H1 (cell line): ENCODE data around the gene PDC. TPM values are rescaled to one million over a fixed set of nuclear protein-coding genes. Genes with fewer than 3 reads are reported as not detected.

Experiments used
- ATF3 ChIP-seq: IDR thresholded peaks from 2 replicates; pipeline ENCODE4 v1.6.1; 2011; ENCODE audit warnings: low read depth, mild to moderate bottlenecking, low read length; ENCODE audit not compliant: insufficient read depth
- CBX8 ChIP-seq: fragments of 300-800, 300-1000 bp; sonication (generic); IDR thresholded peaks from 2 replicates; pipeline ENCODE4 v1.7.1; 2016; ENCODE audit warnings: low read depth, low read length, borderline replicate concordance
- polyA plus RNA-seq, 7 experiments: library from polyadenylated mRNA; depleted of rRNA in 3 of 7; stranded (reverse) in 5 of 7; unstranded in 2 of 7; fragments of >200 nt in 5 of 7; fragments of 200-250 nt in 2 of 7; gene quantifications; 1 replicate in 5 of 7; 2 replicates in 1 of 7; 4 replicates in 1 of 7; pipeline versions ENCODE4 v1.2.1 to v1.2.3, GENCODE V29; 2011 to 2013; ENCODE audit warnings: missing spikeins in 2 of 7, mixed read lengths in 2 of 7
- total RNA-seq: library from RNA; stranded (reverse); fragmentation: NEBNext Ultra II Directional; extraction: Animal tissue kit (Norgen Biotek cat#: 25700); gene quantifications from 2 replicates; pipeline ENCODE4 v1.2.1, GENCODE V29; 2021
- TF ChIP-seq, protein P1 (sequence below): IDR thresholded peaks from 2 replicates; pipeline ENCODE4 v1.6.1; 2012; ENCODE audit warnings: low read length, inconsistent platforms

The PDC gene
- total and polyA plus RNA-seq, 2 of the 8 experiments (the other 6 are each of a cell fraction or from before 2014, with no cell fraction given), result not detected

DNA sequence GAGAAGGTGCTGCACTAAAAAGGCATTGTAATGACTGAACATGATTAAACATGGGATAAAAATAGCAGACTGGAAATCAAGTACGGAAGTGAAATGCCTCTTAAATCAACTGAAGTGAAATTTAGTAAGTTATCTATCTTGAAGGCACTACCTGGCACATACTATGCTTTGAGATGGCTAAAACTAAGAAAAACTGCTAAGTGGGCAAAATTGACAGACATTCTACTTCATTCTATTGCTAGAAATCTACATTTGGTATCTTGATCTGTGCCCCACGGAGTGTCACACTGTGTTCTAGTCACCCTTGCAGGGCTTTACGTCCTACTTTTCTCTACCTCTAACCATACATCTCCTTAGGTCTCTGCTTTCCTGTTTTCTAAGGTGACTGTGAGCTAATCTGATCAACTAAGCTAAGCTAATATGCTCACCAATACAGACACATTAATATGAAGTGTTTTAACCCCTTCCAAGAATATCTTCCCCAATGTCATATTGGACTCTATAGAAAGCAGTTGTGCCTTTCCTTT is 4.1 kb downstream of the PDC start (continued):
- TF ChIP-seq, protein P1, sequence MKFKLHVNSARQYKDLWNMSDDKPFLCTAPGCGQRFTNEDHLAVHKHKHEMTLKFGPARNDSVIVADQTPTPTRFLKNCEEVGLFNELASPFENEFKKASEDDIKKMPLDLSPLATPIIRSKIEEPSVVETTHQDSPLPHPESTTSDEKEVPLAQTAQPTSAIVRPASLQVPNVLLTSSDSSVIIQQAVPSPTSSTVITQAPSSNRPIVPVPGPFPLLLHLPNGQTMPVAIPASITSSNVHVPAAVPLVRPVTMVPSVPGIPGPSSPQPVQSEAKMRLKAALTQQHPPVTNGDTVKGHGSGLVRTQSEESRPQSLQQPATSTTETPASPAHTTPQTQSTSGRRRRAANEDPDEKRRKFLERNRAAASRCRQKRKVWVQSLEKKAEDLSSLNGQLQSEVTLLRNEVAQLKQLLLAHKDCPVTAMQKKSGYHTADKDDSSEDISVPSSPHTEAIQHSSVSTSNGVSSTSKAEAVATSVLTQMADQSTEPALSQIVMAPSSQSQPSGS, result no peak
- TF ChIP-seq ATF3 (no peak), CBX8 (no peak)
- TF ChIP-seq, all 59 proteins: peak for 0
